OCI-LY3 (cell line): Measurements from ENCODE around the gene NUP210L.

Experiments used
- H2AFZ ChIP-seq: fragments of 200-600, 300-600 bp; shearing (Covaris generic); 2 replicates; pipeline ENCODE4 v1.6.0; 2014; ENCODE audit warnings: antibody characterized with exemption, low read depth, low read length
- H3K27ac ChIP-seq: fragments of 200-600, 300-600 bp; sonication (generic); 2 replicates; pipeline ENCODE4 v1.5.1; 2014; ENCODE audit warnings: mild to moderate bottlenecking, low read length, moderate library complexity, mixed read lengths
- H3K27me3 ChIP-seq: fragments of 200-600, 300-600 bp; sonication (generic); 2 replicates; pipeline ENCODE4 v1.6.1; 2014; ENCODE audit warnings: low read depth, low read length, mixed read lengths
- H3K36me3 ChIP-seq: fragments of 200-600, 300-600 bp; sonication (generic); replicated peaks from 2 replicates; pipeline ENCODE3; 2014; ENCODE audit warnings: low read depth, low read length, mixed read lengths
- H3K4me1 ChIP-seq: fragments of 300-600, 200-600 bp; sonication (generic); 2 replicates; pipeline ENCODE4 v1.6.1; 2014; ENCODE audit warnings: low read length, mixed read lengths
- H3K4me2 ChIP-seq: fragments of 200-600, 300-600 bp; sonication (generic); 2 replicates; pipeline ENCODE4 v1.6.1; 2014; ENCODE audit warnings: low read length, mixed read lengths
- H3K4me3 ChIP-seq: fragments of 300-600, 200-600 bp; sonication (generic); 2 replicates; pipeline ENCODE4 v1.5.1; 2014; ENCODE audit warnings: antibody characterized with exemption, mild to moderate bottlenecking, low read length, moderate library complexity
- H3K79me2 ChIP-seq: fragments of 300-600, 200-600 bp; shearing (Covaris generic); 2 replicates; pipeline ENCODE4 v1.6.1; 2014; ENCODE audit warnings: mild to moderate bottlenecking, low read length, mixed read lengths
- H3K9ac ChIP-seq: fragments of 300-600, 200-600 bp; shearing (Covaris generic); 2 replicates; pipeline ENCODE4 v1.6.0; 2014; ENCODE audit warnings: mild to moderate bottlenecking, low read length, moderate library complexity
- H3K9me3 ChIP-seq: fragments of 200-600, 300-600 bp; shearing (Covaris generic); 2 replicates; pipeline ENCODE4 v1.6.1; 2014; ENCODE audit warnings: low read length, mixed read lengths; ENCODE audit not compliant: insufficient read depth
- H4K20me1 ChIP-seq: fragments of 200-600, 300-600 bp; sonication (generic); 2 replicates; pipeline ENCODE4 v1.6.1; 2016; ENCODE audit warnings: low read length, mixed read lengths; ENCODE audit not compliant: insufficient read depth
- EZH2phosphoT487 ChIP-seq: fragments of 200-600 bp; shearing (Covaris generic); IDR thresholded peaks from 2 replicates; pipeline ENCODE4 v1.6.1; 2018; ENCODE audit warnings: antibody characterized with exemption, mixed run types, low read depth
- TF ChIP-seq, protein P1 (sequence below): fragments of 200-600, 300-600 bp; sonication (generic); IDR thresholded peaks from 2 replicates; pipeline ENCODE4 v1.5.1; 2014; ENCODE audit warnings: antibody characterized with exemption, low read length, low read depth

The NUP210L gene

DNA sequence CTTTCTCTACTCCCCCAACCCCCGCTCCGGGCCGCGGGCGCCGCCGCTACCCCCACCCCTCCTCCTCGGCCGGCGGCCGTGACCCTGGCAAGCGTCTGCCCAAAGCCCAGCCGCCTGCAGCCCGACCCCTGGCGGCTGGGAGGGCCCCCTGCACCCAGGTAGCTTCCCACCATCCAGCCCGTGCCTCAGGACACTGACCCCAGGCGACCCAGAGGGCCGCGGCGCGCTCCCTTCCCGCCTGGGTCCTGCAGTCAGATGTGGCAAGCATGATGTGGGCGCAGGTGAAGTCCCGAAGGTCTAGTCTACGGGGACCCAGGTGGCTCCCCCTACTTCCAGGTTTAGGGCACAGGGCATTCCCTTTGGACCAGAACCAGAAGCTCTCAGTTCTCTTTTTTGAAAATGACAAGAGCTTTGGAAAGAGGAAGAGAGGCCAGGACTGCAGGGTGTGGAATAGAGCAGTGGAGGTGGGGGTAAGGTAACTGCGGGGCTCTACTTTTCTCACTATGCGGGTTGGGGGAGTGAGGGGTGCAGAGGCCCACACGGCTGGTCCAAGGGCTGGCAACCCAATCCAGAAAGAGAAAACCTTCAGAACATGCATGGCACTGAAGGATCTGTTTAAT lies 208.1 kb downstream of the NUP210L start, which contains the start of gene DENND4B:
DENND4B (minus strand) TSS at position 97 of the 620 bp plus-strand sequence. CDS start 2,344 bp downstream, outside the sequence.
- Histone ChIP-seq H3K79me2 (peaks cover 59% of the 10 kb centered on the region), H3K4me2 (peak within 1 kb of the TSS; percentile 94), H3K27ac (peak within 1 kb of the TSS; percentile 94), H3K4me3 (peak within 1 kb of the TSS; percentile 83), H3K36me3 (peaks cover 63% of the 10 kb centered on the region), H3K9ac (peak within 1 kb of the TSS; percentile 98), H3K9me3 (no peaks in the 10 kb centered on the region), H2AFZ (no peak within 1 kb of the TSS), H4K20me1 (0 out of 2 replicates have a peak, but pooled peaks cover under 1% of the 10 kb centered on the region), H3K4me1 (peaks cover 53% of the 10 kb centered on the region), H3K27me3 (no peaks in the 10 kb centered on the region)
- TF ChIP-seq EZH2phosphoT487 = no peak
- TF ChIP-seq, protein P1, sequence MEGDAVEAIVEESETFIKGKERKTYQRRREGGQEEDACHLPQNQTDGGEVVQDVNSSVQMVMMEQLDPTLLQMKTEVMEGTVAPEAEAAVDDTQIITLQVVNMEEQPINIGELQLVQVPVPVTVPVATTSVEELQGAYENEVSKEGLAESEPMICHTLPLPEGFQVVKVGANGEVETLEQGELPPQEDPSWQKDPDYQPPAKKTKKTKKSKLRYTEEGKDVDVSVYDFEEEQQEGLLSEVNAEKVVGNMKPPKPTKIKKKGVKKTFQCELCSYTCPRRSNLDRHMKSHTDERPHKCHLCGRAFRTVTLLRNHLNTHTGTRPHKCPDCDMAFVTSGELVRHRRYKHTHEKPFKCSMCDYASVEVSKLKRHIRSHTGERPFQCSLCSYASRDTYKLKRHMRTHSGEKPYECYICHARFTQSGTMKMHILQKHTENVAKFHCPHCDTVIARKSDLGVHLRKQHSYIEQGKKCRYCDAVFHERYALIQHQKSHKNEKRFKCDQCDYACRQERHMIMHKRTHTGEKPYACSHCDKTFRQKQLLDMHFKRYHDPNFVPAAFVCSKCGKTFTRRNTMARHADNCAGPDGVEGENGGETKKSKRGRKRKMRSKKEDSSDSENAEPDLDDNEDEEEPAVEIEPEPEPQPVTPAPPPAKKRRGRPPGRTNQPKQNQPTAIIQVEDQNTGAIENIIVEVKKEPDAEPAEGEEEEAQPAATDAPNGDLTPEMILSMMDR = peak; percentile 81

DNA sequence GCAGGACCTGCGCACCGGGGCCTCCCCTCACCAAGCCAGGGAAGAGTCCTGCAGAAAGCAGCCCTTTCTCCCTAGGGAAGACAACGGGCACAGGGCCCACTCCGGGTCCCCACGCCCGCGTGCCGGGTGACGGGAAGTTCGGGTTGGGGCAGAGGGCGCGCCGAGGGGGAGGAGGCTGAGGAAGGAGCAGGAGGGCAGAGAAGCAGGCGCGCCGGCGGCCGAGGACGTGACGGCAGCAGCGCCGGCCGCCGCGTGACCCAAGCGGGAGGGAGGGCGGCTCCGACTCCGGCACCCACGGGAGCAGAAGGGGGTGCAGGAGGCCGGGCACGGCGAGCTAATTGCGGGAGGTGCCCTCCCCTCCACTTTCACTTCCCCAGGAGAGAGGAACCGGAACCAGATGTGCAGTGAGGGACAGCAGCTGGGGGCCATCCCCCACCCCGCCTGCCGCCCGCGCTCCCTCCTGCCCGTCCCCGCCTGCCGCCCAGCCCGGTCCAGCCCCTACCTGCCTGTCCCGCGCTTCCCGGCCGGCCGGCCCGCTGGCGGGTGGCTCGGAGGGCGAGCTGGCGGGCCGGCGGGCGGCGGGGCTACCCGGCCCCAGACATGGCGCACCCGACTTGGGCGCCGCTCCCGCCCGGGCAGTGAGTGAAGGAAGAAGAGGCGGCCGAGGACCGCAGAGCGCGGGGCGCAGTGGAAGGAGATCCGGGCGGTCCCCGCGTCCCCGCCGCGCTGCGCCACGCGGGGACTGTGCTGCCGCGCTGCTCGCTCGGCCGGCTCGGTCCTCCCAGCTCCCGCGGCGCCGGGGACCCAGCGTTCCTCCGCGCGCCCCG lies 208.9 kb downstream of the NUP210L start:
- Histone ChIP-seq H3K9me3 (no peaks in the 10 kb centered on the region), H3K4me3 (peak overlapping the region; percentile 83), H4K20me1 (no peaks in the 10 kb centered on the region), H3K4me1 (peaks cover 53% of the 10 kb centered on the region), H3K79me2 (peaks cover 54% of the 10 kb centered on the region), H3K9ac (peak overlapping the region; percentile 98), H3K4me2 (peak overlapping the region; percentile 94), H3K36me3 (peaks cover 64% of the 10 kb centered on the region), H3K27ac (peak overlapping the region; percentile 94), H3K27me3 (no peaks in the 10 kb centered on the region), H2AFZ (no peak overlapping the region)
- no peak for TF ChIP-seq EZH2phosphoT487
- TF ChIP-seq, protein P1 = no peak

DNA sequence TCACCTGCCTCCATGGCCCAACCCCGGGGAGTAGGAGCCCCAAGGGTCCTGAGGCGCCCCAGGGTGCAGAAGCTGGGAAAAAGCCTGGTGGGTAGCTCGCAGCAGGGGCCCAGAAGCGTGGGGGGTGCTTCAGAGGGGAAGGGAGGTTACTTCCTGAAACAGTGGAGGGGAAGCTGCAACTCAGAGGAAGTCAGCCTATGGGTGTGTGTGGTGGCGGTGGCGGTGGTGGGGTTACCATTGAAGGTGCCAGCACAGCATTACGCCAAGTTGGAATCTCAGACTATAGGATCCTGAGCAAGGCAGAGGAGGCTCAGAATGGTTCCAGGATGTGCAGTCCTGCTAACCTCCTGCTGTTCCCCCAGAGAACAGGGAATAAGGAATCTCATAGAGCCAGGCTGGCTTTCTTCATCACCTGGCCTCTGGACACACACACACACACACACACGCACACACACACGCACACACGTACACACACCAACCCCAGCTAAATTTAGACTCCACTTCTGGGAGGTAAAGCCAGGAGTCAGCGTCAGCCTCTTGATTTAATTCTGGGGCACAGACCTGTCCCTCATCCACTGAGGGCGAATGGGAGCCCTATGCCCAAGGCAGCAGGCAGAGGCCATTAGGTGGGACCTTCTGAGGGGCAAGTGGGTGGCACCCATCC lies 209.6 kb downstream of the NUP210L start:
- Histone ChIP-seq H3K79me2 (peaks cover 47% of the 10 kb centered on the region), H3K9ac (peak overlapping the region; percentile 98), H3K36me3 (peaks cover 64% of the 10 kb centered on the region), H3K27me3 (no peaks in the 10 kb centered on the region), H4K20me1 (no peaks in the 10 kb centered on the region), H3K4me1 (peaks cover 52% of the 10 kb centered on the region), H3K27ac (peak overlapping the region; percentile 94), H3K4me3 (peak overlapping the region; percentile 83), H3K4me2 (peak overlapping the region; percentile 94), H3K9me3 (no peaks in the 10 kb centered on the region), H2AFZ (no peak overlapping the region)
- TF ChIP-seq, protein P1 = no peak
- TF ChIP-seq EZH2phosphoT487 = no peak

DNA sequence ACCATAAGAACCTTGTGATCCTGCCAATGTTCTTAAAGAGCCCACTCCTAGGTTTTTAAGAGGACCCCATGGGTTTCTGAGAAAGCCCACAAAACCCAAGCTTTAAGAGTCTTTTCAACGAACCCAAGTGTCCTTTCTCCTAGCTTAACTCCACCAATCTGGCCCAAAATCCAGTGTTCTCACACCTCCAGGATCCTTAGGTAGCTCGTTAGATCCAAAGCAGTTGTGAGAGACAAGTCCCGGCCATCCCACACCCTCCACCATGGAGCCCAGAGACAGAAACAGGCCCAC lies 210.1 kb downstream of the NUP210L start:
- Histone ChIP-seq H3K4me1 (peaks cover 48% of the 10 kb centered on the region), H3K27ac (peak overlapping the region; percentile 94), H2AFZ (no peak overlapping the region), H3K4me2 (peak overlapping the region; percentile 94), H3K9me3 (no peaks in the 10 kb centered on the region), H3K27me3 (no peaks in the 10 kb centered on the region), H3K9ac (peak overlapping the region; percentile 98), H3K4me3 (peak overlapping the region; percentile 83), H3K36me3 (peaks cover 65% of the 10 kb centered on the region), H3K79me2 (peaks cover 43% of the 10 kb centered on the region), H4K20me1 (no peaks in the 10 kb centered on the region)
- no peak for TF ChIP-seq EZH2phosphoT487
- TF ChIP-seq, protein P1 = no peak
